WTC11 (cell line): ENCODE results near the gene UNC79. TPM values are rescaled to one million over a fixed set of nuclear protein-coding genes. Genes with fewer than 3 reads are reported as not detected.

Experiments used
- ATAC-seq: fragments of 200-7000 bp; cut with Tn5 transposase; 2 replicates; pipeline ENCODE4 v1.10.0; 2021; ENCODE audit warnings: mild to moderate bottlenecking, moderate library complexity
- CTCF ChIA-PET: fragments of 300-600 bp; sonication (Branson Sonifier 250); formaldehyde crosslinking; loops from one replicate; lab custom pipeline; 2021; ENCODE audit warnings: antibody characterized with exemption; lab: Charles Lee
- POLR2A ChIA-PET: fragments of 350-600 bp; sonication (Branson Sonifier 250); formaldehyde crosslinking; loops from one replicate; lab custom pipeline; 2021; ENCODE audit warnings: antibody characterized with exemption; lab: Charles Lee
- DNase-seq: peaks from one replicate; pipeline ENCODE4 v3.0.0; 2021; ENCODE audit warnings: low spot score
- H3K27ac Mint-ChIP-seq: 2 replicates; pipeline ENCODE4 v1.8.0; 2021; ENCODE audit warnings: mixed read lengths
- H3K27me3 Mint-ChIP-seq: 2 replicates; pipeline ENCODE4 v1.8.0; 2021; ENCODE audit warnings: low read depth, mild to moderate bottlenecking, moderate library complexity, mixed read lengths
- H3K36me3 Mint-ChIP-seq: 2 replicates; pipeline ENCODE4 v1.8.0; 2021; ENCODE audit warnings: mixed read lengths
- H3K4me1 Mint-ChIP-seq: 2 replicates; pipeline ENCODE4 v1.8.0; 2022; ENCODE audit warnings: mixed read lengths
- H3K4me3 Mint-ChIP-seq: 2 replicates; pipeline ENCODE4 v1.8.0; 2021; ENCODE audit warnings: mild to moderate bottlenecking, moderate library complexity, mixed read lengths
- H3K9me3 Mint-ChIP-seq: 2 replicates; pipeline ENCODE4 v1.8.0; 2021; ENCODE audit warnings: mixed read lengths
- AR ChIP-seq: fragments of 250-450 bp; sonication (Bioruptor Pico); IDR thresholded peaks from 2 replicates; pipeline ENCODE4 v1.9.0; 2021; ENCODE audit warnings: mild to moderate bottlenecking
- CDX4 ChIP-seq: fragments of 250-450 bp; sonication (Bioruptor Pico); IDR thresholded peaks from 2 replicates; pipeline ENCODE4 v1.9.0; 2021; ENCODE audit warnings: moderate library complexity, mild to moderate bottlenecking, inconsistent platforms, borderline replicate concordance
- FOXK1 ChIP-seq: sonication (generic); formaldehyde crosslinking; IDR thresholded peaks from 2 replicates; pipeline ENCODE4 v1.8.0; 2022; ENCODE audit warnings: mild to moderate bottlenecking, moderate library complexity, missing genetic modification reagents
- FOXP4 ChIP-seq: sonication (generic); formaldehyde crosslinking; IDR thresholded peaks from 2 replicates; pipeline ENCODE4 v1.8.0; 2022; ENCODE audit warnings: mild to moderate bottlenecking, missing genetic modification reagents
- JAZF1 ChIP-seq: fragments of 250-450 bp; sonication (Bioruptor Pico); IDR thresholded peaks from 2 replicates; pipeline ENCODE4 v1.9.0; 2021; ENCODE audit warnings: moderate library complexity, mild to moderate bottlenecking, inconsistent platforms
- NFATC4 ChIP-seq: fragments of 250-450 bp; sonication (Bioruptor Pico); IDR thresholded peaks from 2 replicates; pipeline ENCODE4 v1.9.0; 2021; ENCODE audit warnings: mild to moderate bottlenecking
- NR2C2 ChIP-seq: sonication (generic); formaldehyde crosslinking; IDR thresholded peaks from 2 replicates; pipeline ENCODE4 v1.8.0; 2022; ENCODE audit warnings: mild to moderate bottlenecking, missing genetic modification reagents
- PREB ChIP-seq: sonication (generic); formaldehyde crosslinking; IDR thresholded peaks from 2 replicates; pipeline ENCODE4 v1.8.1; 2022; ENCODE audit warnings: mild to moderate bottlenecking, missing genetic modification reagents, moderate library complexity, borderline replicate concordance
- SMAD4 ChIP-seq: sonication (generic); formaldehyde crosslinking; IDR thresholded peaks from 2 replicates; pipeline ENCODE4 v1.8.0; 2022; ENCODE audit warnings: mild to moderate bottlenecking, missing genetic modification reagents
- TEAD1 ChIP-seq: sonication (generic); formaldehyde crosslinking; IDR thresholded peaks from 2 replicates; pipeline ENCODE4 v1.8.0; 2022; ENCODE audit warnings: mild to moderate bottlenecking, missing genetic modification reagents
- USF1 ChIP-seq: sonication (generic); formaldehyde crosslinking; IDR thresholded peaks from 2 replicates; pipeline ENCODE4 v1.8.0; 2022; ENCODE audit warnings: mild to moderate bottlenecking, missing genetic modification reagents
- USF2 ChIP-seq: sonication (generic); formaldehyde crosslinking; IDR thresholded peaks from 2 replicates; pipeline ENCODE4 v1.8.1; 2023; ENCODE audit warnings: mild to moderate bottlenecking, missing genetic modification reagents, moderate library complexity
- ZBTB43 ChIP-seq: sonication (generic); formaldehyde crosslinking; IDR thresholded peaks from 2 replicates; pipeline ENCODE4 v1.8.1; 2023; ENCODE audit warnings: mild to moderate bottlenecking, missing genetic modification reagents
- ZNF263 ChIP-seq: sonication (generic); formaldehyde crosslinking; IDR thresholded peaks from 2 replicates; pipeline ENCODE4 v1.8.1; 2022; ENCODE audit warnings: low read depth, mild to moderate bottlenecking, moderate library complexity, missing genetic modification reagents
- ZNF317 ChIP-seq: sonication (generic); formaldehyde crosslinking; IDR thresholded peaks from 2 replicates; pipeline ENCODE4 v1.8.1; 2023; ENCODE audit warnings: low read depth, mild to moderate bottlenecking, moderate library complexity, missing genetic modification reagents, borderline replicate concordance
- ZNF396 ChIP-seq: fragments of 250-450 bp; sonication (Bioruptor Pico); IDR thresholded peaks from 2 replicates; pipeline ENCODE4 v1.8.0; 2021; ENCODE audit warnings: mild to moderate bottlenecking, moderate library complexity, borderline replicate concordance
- ZNF423 ChIP-seq: fragments of 250-450 bp; sonication (Bioruptor Pico); IDR thresholded peaks from 2 replicates; pipeline ENCODE4 v2.1.2; 2022; ENCODE audit warnings: mild to moderate bottlenecking, moderate library complexity
- ZNF671 ChIP-seq: fragments of 250-450 bp; sonication (Bioruptor Pico); IDR thresholded peaks from 2 replicates; pipeline ENCODE4 v1.8.0; 2021; ENCODE audit warnings: mild to moderate bottlenecking
- total RNA-seq: library from RNA; stranded (reverse); gene quantifications from 3 replicates; pipeline ENCODE4 v1.2.3, GENCODE V29; 2021
- TF ChIP-seq, protein P1 (sequence below): sonication (generic); formaldehyde crosslinking; IDR thresholded peaks from 2 replicates; pipeline ENCODE4 v1.8.1; 2023; ENCODE audit warnings: mild to moderate bottlenecking, missing genetic modification reagents
- TF ChIP-seq, protein P2 (sequence below): sonication (generic); formaldehyde crosslinking; IDR thresholded peaks from 2 replicates; pipeline ENCODE4 v1.8.0; 2023; ENCODE audit warnings: mild to moderate bottlenecking, missing genetic modification reagents

UNC79 gene
- total RNA-seq, 1 experiment from 2014 or later = 2.1 TPM

DNA sequence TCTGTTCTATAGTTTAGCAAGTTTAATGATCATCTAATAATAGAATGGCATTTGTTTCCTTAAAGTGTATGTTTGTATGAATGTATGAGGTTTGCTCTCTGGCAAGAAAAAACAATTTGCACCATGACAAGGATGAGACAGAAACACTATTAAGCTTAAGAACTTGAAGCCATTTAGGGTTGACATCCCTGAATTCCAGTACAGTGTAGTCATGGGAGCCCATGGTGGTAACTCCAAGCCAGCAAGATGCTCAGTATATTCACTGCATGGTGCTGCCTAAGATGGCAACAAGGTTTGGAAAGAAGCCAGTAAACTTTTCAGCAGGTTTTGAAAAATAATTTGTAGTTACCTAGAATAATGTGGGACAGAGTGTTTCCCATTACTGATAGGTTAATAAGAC, 198.9 kb downstream of the UNC79 start:
- ChIA-PET POLR2A (no interaction called here), CTCF (no interaction called here)
- Mint-ChIP-seq H3K4me3 (no peak overlapping the region), H3K27me3 (no peaks in the 10 kb centered on the region), H3K9me3 (no peaks in the 10 kb centered on the region), H3K36me3 (no peaks in the 10 kb centered on the region), H3K27ac (no peak overlapping the region), H3K4me1 (no peaks in the 10 kb centered on the region)
- ATAC-seq (no peak), DNase-seq (no peak)
- TF ChIP-seq FOXK1 (CRISPR knock-in tag) (no peak), ZNF423 (CRISPR knock-in tag) (no peak), USF1 (CRISPR knock-in tag) (no peak), AR (CRISPR knock-in tag) (no peak), ZNF396 (CRISPR knock-in tag) (no peak), USF2 (CRISPR knock-in tag) (no peak), FOXP4 (CRISPR knock-in tag) (no peak), ZBTB43 (no peak), NR2C2 (no peak), CDX4 (no peak)

DNA sequence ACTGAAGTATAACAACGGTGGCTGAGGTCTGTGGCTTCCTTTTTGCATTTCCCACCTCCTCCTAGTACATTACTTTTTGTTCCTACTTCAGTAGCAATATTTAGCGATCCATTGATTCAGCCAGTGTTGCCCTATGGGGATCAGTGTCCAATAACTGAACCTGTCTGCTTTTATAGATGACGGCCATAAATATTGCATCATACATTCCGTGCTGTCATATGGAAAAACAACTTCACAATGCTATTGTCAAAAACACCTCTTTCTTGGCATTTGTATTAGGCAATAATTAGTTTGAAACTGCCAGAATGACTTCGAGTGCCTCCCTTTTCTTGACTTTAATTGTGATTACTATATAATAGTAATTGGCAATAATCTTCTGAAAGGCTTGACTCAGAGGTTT, 208.1 kb downstream of the UNC79 start:
- DNase-seq = no peak
- no peak for ATAC-seq
- H3K4me3 Mint-ChIP-seq = no peak overlapping the region
- ChIA-PET POLR2A (no interaction called here), CTCF (interaction anchor here (1.3 kb wide), 1 partner anchor 265 kb away, joined by 3 read pairs; no protein-coding TSS in a partner anchor)
- H3K36me3 Mint-ChIP-seq = peaks cover 4% of the 10 kb centered on the region
- H3K27ac Mint-ChIP-seq = no peak overlapping the region
- H3K9me3 Mint-ChIP-seq = peaks cover 5% of the 10 kb centered on the region; the same call in 1 of the 2 replicates
- no peaks in the 10 kb centered on the region for H3K27me3 Mint-ChIP-seq
- H3K4me1 Mint-ChIP-seq = no peaks in the 10 kb centered on the region
- TF ChIP-seq SMAD4 (CRISPR knock-in tag) = no peak
- no peak for TF ChIP-seq USF1 (CRISPR knock-in tag)
- no peak for TF ChIP-seq ZNF263 (CRISPR knock-in tag)
- no peak for TF ChIP-seq JAZF1 (CRISPR knock-in tag)
- no peak for TF ChIP-seq PREB (CRISPR knock-in tag)
- TF ChIP-seq, protein P1, sequence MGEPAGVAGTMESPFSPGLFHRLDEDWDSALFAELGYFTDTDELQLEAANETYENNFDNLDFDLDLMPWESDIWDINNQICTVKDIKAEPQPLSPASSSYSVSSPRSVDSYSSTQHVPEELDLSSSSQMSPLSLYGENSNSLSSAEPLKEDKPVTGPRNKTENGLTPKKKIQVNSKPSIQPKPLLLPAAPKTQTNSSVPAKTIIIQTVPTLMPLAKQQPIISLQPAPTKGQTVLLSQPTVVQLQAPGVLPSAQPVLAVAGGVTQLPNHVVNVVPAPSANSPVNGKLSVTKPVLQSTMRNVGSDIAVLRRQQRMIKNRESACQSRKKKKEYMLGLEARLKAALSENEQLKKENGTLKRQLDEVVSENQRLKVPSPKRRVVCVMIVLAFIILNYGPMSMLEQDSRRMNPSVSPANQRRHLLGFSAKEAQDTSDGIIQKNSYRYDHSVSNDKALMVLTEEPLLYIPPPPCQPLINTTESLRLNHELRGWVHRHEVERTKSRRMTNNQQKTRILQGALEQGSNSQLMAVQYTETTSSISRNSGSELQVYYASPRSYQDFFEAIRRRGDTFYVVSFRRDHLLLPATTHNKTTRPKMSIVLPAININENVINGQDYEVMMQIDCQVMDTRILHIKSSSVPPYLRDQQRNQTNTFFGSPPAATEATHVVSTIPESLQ = no peak
- TF ChIP-seq ZNF671 (CRISPR knock-in tag) = no peak
- TF ChIP-seq ZNF317 (CRISPR knock-in tag) = no peak
- TF ChIP-seq NFATC4 (CRISPR knock-in tag) = no peak
- TF ChIP-seq, protein P2, sequence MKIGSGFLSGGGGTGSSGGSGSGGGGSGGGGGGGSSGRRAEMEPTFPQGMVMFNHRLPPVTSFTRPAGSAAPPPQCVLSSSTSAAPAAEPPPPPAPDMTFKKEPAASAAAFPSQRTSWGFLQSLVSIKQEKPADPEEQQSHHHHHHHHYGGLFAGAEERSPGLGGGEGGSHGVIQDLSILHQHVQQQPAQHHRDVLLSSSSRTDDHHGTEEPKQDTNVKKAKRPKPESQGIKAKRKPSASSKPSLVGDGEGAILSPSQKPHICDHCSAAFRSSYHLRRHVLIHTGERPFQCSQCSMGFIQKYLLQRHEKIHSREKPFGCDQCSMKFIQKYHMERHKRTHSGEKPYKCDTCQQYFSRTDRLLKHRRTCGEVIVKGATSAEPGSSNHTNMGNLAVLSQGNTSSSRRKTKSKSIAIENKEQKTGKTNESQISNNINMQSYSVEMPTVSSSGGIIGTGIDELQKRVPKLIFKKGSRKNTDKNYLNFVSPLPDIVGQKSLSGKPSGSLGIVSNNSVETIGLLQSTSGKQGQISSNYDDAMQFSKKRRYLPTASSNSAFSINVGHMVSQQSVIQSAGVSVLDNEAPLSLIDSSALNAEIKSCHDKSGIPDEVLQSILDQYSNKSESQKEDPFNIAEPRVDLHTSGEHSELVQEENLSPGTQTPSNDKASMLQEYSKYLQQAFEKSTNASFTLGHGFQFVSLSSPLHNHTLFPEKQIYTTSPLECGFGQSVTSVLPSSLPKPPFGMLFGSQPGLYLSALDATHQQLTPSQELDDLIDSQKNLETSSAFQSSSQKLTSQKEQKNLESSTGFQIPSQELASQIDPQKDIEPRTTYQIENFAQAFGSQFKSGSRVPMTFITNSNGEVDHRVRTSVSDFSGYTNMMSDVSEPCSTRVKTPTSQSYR (CRISPR knock-in tag) = no peak
- TF ChIP-seq ZNF423 (CRISPR knock-in tag) = no peak
- no peak for TF ChIP-seq TEAD1
